WTC11 (cell line): ENCODE results near the gene RIC1. TPM values are rescaled to one million over a fixed set of nuclear protein-coding genes. Genes with fewer than 3 reads are reported as not detected.
A peak's percentile ranks its signal among the peaks of the same experiment; 100 is the strongest.

Experiments
- ATAC-seq: fragments of 200-7000 bp; cut with Tn5 transposase; 2 replicates; pipeline ENCODE4 v1.10.0; 2021; ENCODE audit warnings: mild to moderate bottlenecking, moderate library complexity
- CTCF ChIA-PET: fragments of 300-600 bp; sonication (Branson Sonifier 250); formaldehyde crosslinking; loops from one replicate; lab custom pipeline; 2021; ENCODE audit warnings: antibody characterized with exemption; lab: Charles Lee
- POLR2A ChIA-PET: fragments of 350-600 bp; sonication (Branson Sonifier 250); formaldehyde crosslinking; loops from one replicate; lab custom pipeline; 2021; ENCODE audit warnings: antibody characterized with exemption; lab: Charles Lee
- DNase-seq: peaks from one replicate; pipeline ENCODE4 v3.0.0; 2021; ENCODE audit warnings: low spot score
- H3K27ac Mint-ChIP-seq: 2 replicates; pipeline ENCODE4 v1.8.0; 2021; ENCODE audit warnings: mixed read lengths
- H3K27me3 Mint-ChIP-seq: 2 replicates; pipeline ENCODE4 v1.8.0; 2021; ENCODE audit warnings: low read depth, mild to moderate bottlenecking, moderate library complexity, mixed read lengths
- H3K36me3 Mint-ChIP-seq: 2 replicates; pipeline ENCODE4 v1.8.0; 2021; ENCODE audit warnings: mixed read lengths
- H3K4me1 Mint-ChIP-seq: 2 replicates; pipeline ENCODE4 v1.8.0; 2022; ENCODE audit warnings: mixed read lengths
- H3K4me3 Mint-ChIP-seq: 2 replicates; pipeline ENCODE4 v1.8.0; 2021; ENCODE audit warnings: mild to moderate bottlenecking, moderate library complexity, mixed read lengths
- H3K9me3 Mint-ChIP-seq: 2 replicates; pipeline ENCODE4 v1.8.0; 2021; ENCODE audit warnings: mixed read lengths
- ATF6 ChIP-seq: sonication (generic); formaldehyde crosslinking; IDR thresholded peaks from 2 replicates; pipeline ENCODE4 v1.8.1; 2023; ENCODE audit warnings: mild to moderate bottlenecking, missing genetic modification reagents
- CREB1 ChIP-seq: sonication (generic); formaldehyde crosslinking; IDR thresholded peaks from 2 replicates; pipeline ENCODE4 v1.8.0; 2023; ENCODE audit warnings: mild to moderate bottlenecking, missing genetic modification reagents
- CREM ChIP-seq: sonication (generic); formaldehyde crosslinking; IDR thresholded peaks from 2 replicates; pipeline ENCODE4 v1.8.1; 2022; ENCODE audit warnings: mild to moderate bottlenecking, missing genetic modification reagents, moderate library complexity
- EMX1 ChIP-seq: fragments of 250-450 bp; sonication (Bioruptor Pico); IDR thresholded peaks from 2 replicates; pipeline ENCODE4 v1.8.0; 2021; ENCODE audit warnings: mild to moderate bottlenecking
- FOXJ3 ChIP-seq: sonication (generic); formaldehyde crosslinking; IDR thresholded peaks from 2 replicates; pipeline ENCODE4 v1.9.0; 2021; ENCODE audit warnings: missing genetic modification reagents, mild to moderate bottlenecking, borderline replicate concordance
- HMGXB4 ChIP-seq: sonication (generic); formaldehyde crosslinking; IDR thresholded peaks from 2 replicates; pipeline ENCODE4 v1.8.1; 2023; ENCODE audit warnings: mild to moderate bottlenecking, moderate library complexity, missing genetic modification reagents
- NR2C2 ChIP-seq: sonication (generic); formaldehyde crosslinking; IDR thresholded peaks from 2 replicates; pipeline ENCODE4 v1.8.0; 2022; ENCODE audit warnings: mild to moderate bottlenecking, missing genetic modification reagents
- OVOL2 ChIP-seq: fragments of 250-450 bp; sonication (Bioruptor Pico); IDR thresholded peaks from 2 replicates; pipeline ENCODE4 v1.9.0; 2021; ENCODE audit warnings: mild to moderate bottlenecking, borderline replicate concordance
- SOX15 ChIP-seq: fragments of 250-450 bp; sonication (Bioruptor Pico); IDR thresholded peaks from 2 replicates; pipeline ENCODE4 v1.9.0; 2021; ENCODE audit warnings: mild to moderate bottlenecking
- SP1 ChIP-seq: sonication (generic); formaldehyde crosslinking; conservative IDR thresholded peaks from 2 replicates; pipeline ENCODE4 v1.8.1; 2022; ENCODE audit warnings: missing genetic modification reagents
- TCF7 ChIP-seq: sonication (generic); formaldehyde crosslinking; IDR thresholded peaks from 2 replicates; pipeline ENCODE4 v1.8.0; 2022; ENCODE audit warnings: mild to moderate bottlenecking, low read depth, missing genetic modification reagents, moderate library complexity
- TEAD1 ChIP-seq: sonication (generic); formaldehyde crosslinking; IDR thresholded peaks from 2 replicates; pipeline ENCODE4 v1.8.0; 2022; ENCODE audit warnings: mild to moderate bottlenecking, missing genetic modification reagents
- TEAD4 ChIP-seq: sonication (generic); formaldehyde crosslinking; IDR thresholded peaks from 2 replicates; pipeline ENCODE4 v1.8.0; 2022; ENCODE audit warnings: mild to moderate bottlenecking, missing genetic modification reagents
- ZMAT4 ChIP-seq: fragments of 250-450 bp; sonication (Bioruptor Pico); IDR thresholded peaks from 2 replicates; pipeline ENCODE4 v1.9.0; 2021; ENCODE audit warnings: mild to moderate bottlenecking
- ZNF138 ChIP-seq: sonication (generic); formaldehyde crosslinking; conservative IDR thresholded peaks from 2 replicates; pipeline ENCODE4 v1.8.1; 2022; ENCODE audit warnings: mild to moderate bottlenecking, moderate library complexity, missing genetic modification reagents
- total RNA-seq: library from RNA; stranded (reverse); gene quantifications from 3 replicates; pipeline ENCODE4 v1.2.3, GENCODE V29; 2021
- TF ChIP-seq, protein P1 (sequence below): sonication (generic); formaldehyde crosslinking; IDR thresholded peaks from 2 replicates; pipeline ENCODE4 v1.8.0; 2022; ENCODE audit warnings: mild to moderate bottlenecking, missing genetic modification reagents
- TF ChIP-seq, protein P2 (sequence below): sonication (generic); formaldehyde crosslinking; IDR thresholded peaks from 2 replicates; pipeline ENCODE4 v1.8.0; 2022; ENCODE audit warnings: mild to moderate bottlenecking, missing genetic modification reagents
- TF ChIP-seq, protein P3 (sequence below): sonication (generic); formaldehyde crosslinking; IDR thresholded peaks from 2 replicates; pipeline ENCODE4 v1.8.1; 2022; ENCODE audit warnings: mild to moderate bottlenecking, moderate library complexity, missing genetic modification reagents
- TF ChIP-seq, protein P4 (sequence below): fragments of 250-450 bp; sonication (Bioruptor Pico); conservative IDR thresholded peaks from 2 replicates; pipeline ENCODE4 v1.9.0; 2021; ENCODE audit warnings: mild to moderate bottlenecking
- TF ChIP-seq, protein P5 (sequence below): sonication (generic); formaldehyde crosslinking; IDR thresholded peaks from 2 replicates; pipeline ENCODE4 v1.8.0; 2023; ENCODE audit warnings: missing genetic modification reagents
- TF ChIP-seq, protein P6 (sequence below): sonication (generic); formaldehyde crosslinking; conservative IDR thresholded peaks from 2 replicates; pipeline ENCODE4 v1.8.1; 2022; ENCODE audit warnings: mild to moderate bottlenecking, missing genetic modification reagents

Gene RIC1
- total RNA-seq, 1 experiment from 2014 or later, result 18.9 TPM

DNA sequence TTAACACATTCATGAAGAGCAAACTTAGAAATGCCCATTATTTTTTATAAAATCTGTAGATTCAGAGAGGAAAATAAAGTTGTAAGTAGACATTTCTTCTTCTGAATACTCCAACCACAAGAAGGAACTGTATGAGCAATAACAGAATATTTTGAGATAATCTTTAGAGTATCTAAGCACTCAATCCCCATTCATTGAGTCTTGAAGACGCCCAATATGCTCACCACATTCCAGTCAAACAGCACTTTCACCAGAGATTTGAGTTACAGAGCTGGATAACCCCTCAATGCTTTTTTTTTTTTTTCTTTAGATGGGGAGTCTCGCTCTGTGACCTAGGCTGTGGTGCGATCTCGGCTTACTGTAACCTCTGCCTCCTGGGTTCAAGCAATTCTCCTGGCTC, 14.7 kb upstream of the RIC1 start:
- ATAC-seq (no peak), DNase-seq (no peak)
- H3K9me3 Mint-ChIP-seq, result no peaks in the 10 kb centered on the region
- TF ChIP-seq, protein P1, sequence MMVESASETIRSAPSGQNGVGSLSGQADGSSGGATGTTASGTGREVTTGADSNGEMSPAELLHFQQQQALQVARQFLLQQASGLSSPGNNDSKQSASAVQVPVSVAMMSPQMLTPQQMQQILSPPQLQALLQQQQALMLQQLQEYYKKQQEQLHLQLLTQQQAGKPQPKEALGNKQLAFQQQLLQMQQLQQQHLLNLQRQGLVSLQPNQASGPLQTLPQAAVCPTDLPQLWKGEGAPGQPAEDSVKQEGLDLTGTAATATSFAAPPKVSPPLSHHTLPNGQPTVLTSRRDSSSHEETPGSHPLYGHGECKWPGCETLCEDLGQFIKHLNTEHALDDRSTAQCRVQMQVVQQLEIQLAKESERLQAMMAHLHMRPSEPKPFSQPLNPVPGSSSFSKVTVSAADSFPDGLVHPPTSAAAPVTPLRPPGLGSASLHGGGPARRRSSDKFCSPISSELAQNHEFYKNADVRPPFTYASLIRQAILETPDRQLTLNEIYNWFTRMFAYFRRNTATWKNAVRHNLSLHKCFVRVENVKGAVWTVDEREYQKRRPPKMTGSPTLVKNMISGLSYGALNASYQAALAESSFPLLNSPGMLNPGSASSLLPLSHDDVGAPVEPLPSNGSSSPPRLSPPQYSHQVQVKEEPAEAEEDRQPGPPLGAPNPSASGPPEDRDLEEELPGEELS, result no peak
- TF ChIP-seq TEAD4 (CRISPR knock-in tag) (no peak), FOXJ3 (no peak), ZMAT4 (CRISPR knock-in tag) (no peak)
- H3K27ac Mint-ChIP-seq, result no peak overlapping the region
- no peaks in the 10 kb centered on the region for H3K36me3 Mint-ChIP-seq
- ChIA-PET POLR2A (no interaction called here), CTCF (interaction anchor here (1.7 kb wide), 1 partner anchor 14 kb away, joined by 4 read pairs; no protein-coding TSS in a partner anchor)
- H3K4me3 Mint-ChIP-seq, result no peak overlapping the region
- H3K27me3 Mint-ChIP-seq, result no peaks in the 10 kb centered on the region
- H3K4me1 Mint-ChIP-seq, result peaks cover 9% of the 10 kb centered on the region

DNA sequence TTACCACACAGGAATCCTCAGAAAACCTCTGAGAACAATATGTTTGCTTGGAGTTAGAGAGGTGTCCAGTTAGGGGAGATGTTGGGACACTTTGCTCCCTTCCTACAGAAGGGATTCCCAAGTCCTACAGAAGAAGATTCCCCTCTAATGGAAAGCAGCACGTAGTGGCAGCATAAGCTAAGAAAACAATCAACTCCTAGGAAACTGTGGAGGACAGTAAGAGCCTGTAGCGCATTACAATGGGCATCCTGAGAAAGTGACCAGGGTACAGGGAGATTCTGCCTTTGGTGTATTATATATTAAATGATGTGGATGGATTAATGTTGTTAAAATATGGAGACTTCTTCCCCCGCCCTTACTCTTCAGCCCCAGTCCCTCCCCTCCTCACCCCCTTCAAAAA, 13.9 kb upstream of the RIC1 start:
- POLR2A ChIA-PET, result interaction anchor here (1.0 kb wide), 1 partner anchor 14 kb away, joined by 3 read pairs; the partner anchor contains the start of gene RIC1
- no peaks in the 10 kb centered on the region for H3K9me3 Mint-ChIP-seq
- no peak overlapping the region for H3K27ac Mint-ChIP-seq
- no peak overlapping the region for H3K4me3 Mint-ChIP-seq
- no peak for TF ChIP-seq NR2C2
- TF ChIP-seq OVOL2 (CRISPR knock-in tag), result no peak
- TF ChIP-seq, protein P2, sequence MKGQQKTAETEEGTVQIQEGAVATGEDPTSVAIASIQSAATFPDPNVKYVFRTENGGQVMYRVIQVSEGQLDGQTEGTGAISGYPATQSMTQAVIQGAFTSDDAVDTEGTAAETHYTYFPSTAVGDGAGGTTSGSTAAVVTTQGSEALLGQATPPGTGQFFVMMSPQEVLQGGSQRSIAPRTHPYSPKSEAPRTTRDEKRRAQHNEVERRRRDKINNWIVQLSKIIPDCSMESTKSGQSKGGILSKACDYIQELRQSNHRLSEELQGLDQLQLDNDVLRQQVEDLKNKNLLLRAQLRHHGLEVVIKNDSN (CRISPR knock-in tag), result no peak
- no peak for TF ChIP-seq ZNF138
- TF ChIP-seq, protein P3, sequence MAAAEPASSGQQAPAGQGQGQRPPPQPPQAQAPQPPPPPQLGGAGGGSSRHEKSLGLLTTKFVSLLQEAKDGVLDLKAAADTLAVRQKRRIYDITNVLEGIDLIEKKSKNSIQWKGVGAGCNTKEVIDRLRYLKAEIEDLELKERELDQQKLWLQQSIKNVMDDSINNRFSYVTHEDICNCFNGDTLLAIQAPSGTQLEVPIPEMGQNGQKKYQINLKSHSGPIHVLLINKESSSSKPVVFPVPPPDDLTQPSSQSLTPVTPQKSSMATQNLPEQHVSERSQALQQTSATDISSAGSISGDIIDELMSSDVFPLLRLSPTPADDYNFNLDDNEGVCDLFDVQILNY (CRISPR knock-in tag), result no peak
- H3K4me1 Mint-ChIP-seq, result peaks cover 9% of the 10 kb centered on the region
- CTCF ChIA-PET, result interaction anchor here (1.7 kb wide), 1 partner anchor 15 kb away, joined by 4 read pairs; no protein-coding TSS in a partner anchor
- peak; percentile 51 for ATAC-seq
- no peak for DNase-seq
- no peaks in the 10 kb centered on the region for H3K27me3 Mint-ChIP-seq
- H3K36me3 Mint-ChIP-seq, result no peaks in the 10 kb centered on the region

GRCh38 chr9:5617749-5618148, 11.2 kb upstream of the RIC1 start:
- Mint-ChIP-seq H3K27ac (no peak overlapping the region), H3K27me3 (no peaks in the 10 kb centered on the region), H3K4me1 (peaks cover 9% of the 10 kb centered on the region), H3K4me3 (no peak overlapping the region), H3K36me3 (no peaks in the 10 kb centered on the region), H3K9me3 (no peaks in the 10 kb centered on the region)
- CTCF ChIA-PET, result no interaction called here
- DNase-seq, result no peak
- TF ChIP-seq, protein P4, sequence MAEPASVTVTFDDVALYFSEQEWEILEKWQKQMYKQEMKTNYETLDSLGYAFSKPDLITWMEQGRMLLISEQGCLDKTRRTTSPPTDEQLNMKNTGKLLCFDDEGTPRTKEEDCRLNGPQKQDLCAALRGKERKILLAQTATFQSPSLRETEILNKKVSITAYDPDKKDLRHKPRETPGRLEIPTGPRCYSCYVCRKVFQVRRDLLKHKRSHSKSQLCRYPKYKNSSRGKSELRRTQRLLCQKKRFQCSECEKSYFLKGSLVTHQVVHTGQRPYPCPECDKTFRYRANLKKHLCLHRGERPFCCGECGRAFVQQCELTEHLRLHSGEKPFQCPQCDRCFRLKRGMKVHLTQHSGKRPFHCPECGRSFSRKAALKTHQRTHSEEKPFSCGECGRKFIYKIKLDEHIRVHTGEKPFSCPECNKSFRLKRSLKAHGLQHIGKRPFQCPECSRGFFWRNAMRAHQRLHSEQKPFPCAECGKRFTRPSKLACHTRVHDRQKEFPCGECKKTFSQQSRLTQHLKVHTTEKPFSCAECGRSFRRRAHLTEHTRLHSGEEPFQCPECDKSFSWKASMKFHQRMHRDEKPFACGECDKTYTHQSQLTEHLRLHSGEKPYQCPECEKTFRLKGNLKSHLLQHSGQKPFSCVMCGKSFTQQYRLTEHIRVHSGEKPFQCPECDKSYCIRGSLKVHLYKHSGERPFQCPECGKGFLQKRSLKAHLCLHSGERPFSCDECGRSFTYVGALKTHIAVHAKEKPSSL (CRISPR knock-in tag), result no peak
- no peak for TF ChIP-seq SP1 (CRISPR knock-in tag)
- no peak for TF ChIP-seq EMX1
- TF ChIP-seq TCF7 (CRISPR knock-in tag), result no peak
- TF ChIP-seq HMGXB4 (CRISPR knock-in tag), result no peak
- no peak for TF ChIP-seq SOX15
- TF ChIP-seq TEAD4 (CRISPR knock-in tag), result no peak
- TF ChIP-seq CREB1 (CRISPR knock-in tag), result no peak
- no peak for TF ChIP-seq CREM
- no peak for TF ChIP-seq TEAD1 (CRISPR knock-in tag)
- TF ChIP-seq ZNF138, result no peak
- TF ChIP-seq, protein P5, sequence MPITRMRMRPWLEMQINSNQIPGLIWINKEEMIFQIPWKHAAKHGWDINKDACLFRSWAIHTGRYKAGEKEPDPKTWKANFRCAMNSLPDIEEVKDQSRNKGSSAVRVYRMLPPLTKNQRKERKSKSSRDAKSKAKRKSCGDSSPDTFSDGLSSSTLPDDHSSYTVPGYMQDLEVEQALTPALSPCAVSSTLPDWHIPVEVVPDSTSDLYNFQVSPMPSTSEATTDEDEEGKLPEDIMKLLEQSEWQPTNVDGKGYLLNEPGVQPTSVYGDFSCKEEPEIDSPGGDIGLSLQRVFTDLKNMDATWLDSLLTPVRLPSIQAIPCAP (CRISPR knock-in tag), result no peak
- TF ChIP-seq ATF6 (CRISPR knock-in tag), result no peak
- TF ChIP-seq, protein P6, sequence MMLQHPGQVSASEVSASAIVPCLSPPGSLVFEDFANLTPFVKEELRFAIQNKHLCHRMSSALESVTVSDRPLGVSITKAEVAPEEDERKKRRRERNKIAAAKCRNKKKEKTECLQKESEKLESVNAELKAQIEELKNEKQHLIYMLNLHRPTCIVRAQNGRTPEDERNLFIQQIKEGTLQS, result no peak
- POLR2A ChIA-PET, result no interaction called here
- no peak for ATAC-seq
